Ovary (tissue), 9 donors: ENCODE measurements around the gene ANXA11. TPM values are rescaled to one million over a fixed set of nuclear protein-coding genes. Genes with fewer than 3 reads are reported as not detected.
"Not testable (repeated sequence)": the region's sequence is repeated elsewhere in the genome, so short reads cannot be mapped to it uniquely, and the experiment has no call there.

Experiments
- DNase-seq, 5 donors: peaks; one replicate each; pipeline ENCODE4 v3.0.0-alpha.2; 2019 to 2020
- H3K27ac ChIP-seq, 2 donors: fragments of 200-600 bp; one replicate each; pipeline versions ENCODE4 v1.5.1 to v1.8.0; 2019 to 2022
- H3K27me3 ChIP-seq: fragments of 200-600 bp; one replicate; pipeline ENCODE4 v1.8.0; 2022
- H3K36me3 ChIP-seq: fragments of 200-600 bp; sonication (generic); one replicate; pipeline ENCODE4 v1.5.1; 2019
- H3K4me1 ChIP-seq: one replicate; pipeline ENCODE4 v1.8.1; 2013; ENCODE audit warnings: mild to moderate bottlenecking, moderate library complexity; ENCODE audit not compliant: insufficient read depth
- H3K4me3 ChIP-seq: fragments of 200-600 bp; sonication (generic); one replicate; pipeline ENCODE4 v1.5.1; 2017
- H3K9me3 ChIP-seq, 2 donors: fragments of 200-600 bp in 1 of 2; sonication (generic) in 1 of 2; one replicate each; pipeline versions ENCODE4 v1.5.1 to v1.8.1; 2013 to 2019; ENCODE audit warnings: mild to moderate bottlenecking in 1 of 2, moderate library complexity in 1 of 2
- EP300 ChIP-seq: sonication (generic); formaldehyde crosslinking; IDR thresholded peaks from one replicate; pipeline ENCODE4 v1.6.1; 2017; ENCODE audit warnings: antibody characterized with exemption
- POLR2A ChIP-seq: fragments of 450-650 bp; IDR thresholded peaks from one replicate; pipeline ENCODE4 v1.6.1; 2017; ENCODE audit warnings: antibody characterized with exemption, mild to moderate bottlenecking, moderate library complexity
- WGBS, 3 donors: extraction: QIAGEN DNeasy Blood & Tissue Kit in 1 of 3; methylation state at CpG; one replicate each; pipeline versions ENCODE4 v1.1.5 to v1.1.7; 2013 to 2017; 5-methylcytosine and 5-hydroxymethylcytosine counted together
- intact Hi-C, 4 donors: fragments of 100-400 bp; cut with DNase I; formaldehyde crosslinking; loops; one replicate each; pipeline versions ENCODE4 v1.11.0 to v1.15.1; 2022 to 2023
- polyA plus RNA-seq, 2 donors: library from polyadenylated mRNA; stranded (reverse); fragments of 200-250 nt in 1 of 2; fragments of 350-450 nt in 1 of 2; fragmentation: Illumina TruSeq in 1 of 2; extraction: RNeasy Lipid Tissue Mini Kit (QIAGEN cat#74804) in 1 of 2; gene quantifications; one replicate each; pipeline ENCODE4 v1.2.3, GENCODE V29; 2013 to 2014
- total RNA-seq, 7 donors: library from RNA; depleted of rRNA in 2 of 7; stranded (reverse); fragments of >200 nt in 2 of 7; fragmentation: NEBNext Ultra II Directional in 3 of 7; extraction: Animal tissue kit (Norgen Biotek cat#: 25700) in 3 of 7; gene quantifications; one replicate each; pipeline versions ENCODE4 v1.1.0 to v1.2.4, GENCODE V29; 2016 to 2023
- TF ChIP-seq, protein P1 (sequence below), 3 donors: fragments of 450-650 bp in 2 of 3; fragments of 200-600 bp in 1 of 3; IDR thresholded peaks; one replicate each; pipeline versions ENCODE4 v1.5.1 to v1.8.0; 2016 to 2022; ENCODE audit warnings: antibody characterized with exemption in 3 of 3, mild to moderate bottlenecking in 1 of 3
- donor health status: DM: no; HTN: no; CAD: no; lungs with moderate emphysema.
- donor health status: DM: no; HTN: no; CAD: no.
- donor health status: Bipolar disorder and iron deficiency.
- donor health status: DM: yes; HTN: yes; CAD: no.
- donor health status: DM: no; HTN: no; CAD: no.
- donor health status: DM: yes; HTN: yes; CAD: no.

ANXA11 gene
- total and polyA plus RNA-seq, 9 donors, result 44.2 to 372 (median 137) TPM

DNA sequence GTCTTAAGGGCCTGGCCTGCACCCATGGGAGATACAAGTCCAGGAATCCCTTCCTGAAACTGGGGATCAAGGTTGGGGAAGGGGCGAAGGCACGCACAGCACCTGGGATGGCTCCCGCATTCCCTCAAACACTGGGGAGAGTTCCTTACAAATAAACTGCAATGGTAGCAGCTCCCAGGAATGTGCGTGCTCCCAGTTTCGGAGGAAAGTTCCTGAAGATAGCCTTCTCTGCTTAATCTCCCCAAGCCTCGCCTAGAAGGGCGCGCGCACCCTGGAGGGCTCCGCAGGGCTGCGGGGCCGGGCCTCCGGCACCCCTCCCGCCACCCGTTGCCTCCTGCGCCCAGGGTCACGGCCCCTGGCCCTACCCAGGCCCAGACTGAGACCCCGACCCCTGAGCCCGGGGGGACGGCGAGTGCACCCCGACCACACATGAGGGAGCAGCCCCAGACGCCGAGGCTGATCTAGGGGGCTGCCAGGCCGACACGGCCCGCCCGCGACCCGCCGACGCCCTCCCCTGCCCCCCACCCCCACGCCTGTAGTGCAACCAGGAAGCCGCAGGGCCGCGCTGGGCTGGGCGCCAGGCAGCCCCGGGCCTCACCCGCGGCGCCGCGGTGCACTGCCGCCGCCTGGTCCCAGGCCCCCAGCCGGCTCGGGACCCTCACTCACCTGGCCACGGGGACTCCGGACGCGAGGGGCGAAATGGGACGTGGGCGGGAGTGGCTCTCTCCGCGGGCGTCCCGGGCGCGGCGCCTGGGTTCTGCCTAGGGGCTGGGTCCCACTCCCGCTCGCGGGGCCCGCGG, 460 bp downstream of the ANXA11 start:
- peak in 2 of 5 donors; percentile 60 to 69 for DNase-seq
- WGBS, 3 donors, result 1% methylated on average over 25 to 66 of the region's 66 CpGs
- TF ChIP-seq, protein P1, sequence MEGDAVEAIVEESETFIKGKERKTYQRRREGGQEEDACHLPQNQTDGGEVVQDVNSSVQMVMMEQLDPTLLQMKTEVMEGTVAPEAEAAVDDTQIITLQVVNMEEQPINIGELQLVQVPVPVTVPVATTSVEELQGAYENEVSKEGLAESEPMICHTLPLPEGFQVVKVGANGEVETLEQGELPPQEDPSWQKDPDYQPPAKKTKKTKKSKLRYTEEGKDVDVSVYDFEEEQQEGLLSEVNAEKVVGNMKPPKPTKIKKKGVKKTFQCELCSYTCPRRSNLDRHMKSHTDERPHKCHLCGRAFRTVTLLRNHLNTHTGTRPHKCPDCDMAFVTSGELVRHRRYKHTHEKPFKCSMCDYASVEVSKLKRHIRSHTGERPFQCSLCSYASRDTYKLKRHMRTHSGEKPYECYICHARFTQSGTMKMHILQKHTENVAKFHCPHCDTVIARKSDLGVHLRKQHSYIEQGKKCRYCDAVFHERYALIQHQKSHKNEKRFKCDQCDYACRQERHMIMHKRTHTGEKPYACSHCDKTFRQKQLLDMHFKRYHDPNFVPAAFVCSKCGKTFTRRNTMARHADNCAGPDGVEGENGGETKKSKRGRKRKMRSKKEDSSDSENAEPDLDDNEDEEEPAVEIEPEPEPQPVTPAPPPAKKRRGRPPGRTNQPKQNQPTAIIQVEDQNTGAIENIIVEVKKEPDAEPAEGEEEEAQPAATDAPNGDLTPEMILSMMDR (IDR thresholded peaks at IDR 0.05), result no peak
- TF ChIP-seq POLR2A, result peak; percentile 18

DNA sequence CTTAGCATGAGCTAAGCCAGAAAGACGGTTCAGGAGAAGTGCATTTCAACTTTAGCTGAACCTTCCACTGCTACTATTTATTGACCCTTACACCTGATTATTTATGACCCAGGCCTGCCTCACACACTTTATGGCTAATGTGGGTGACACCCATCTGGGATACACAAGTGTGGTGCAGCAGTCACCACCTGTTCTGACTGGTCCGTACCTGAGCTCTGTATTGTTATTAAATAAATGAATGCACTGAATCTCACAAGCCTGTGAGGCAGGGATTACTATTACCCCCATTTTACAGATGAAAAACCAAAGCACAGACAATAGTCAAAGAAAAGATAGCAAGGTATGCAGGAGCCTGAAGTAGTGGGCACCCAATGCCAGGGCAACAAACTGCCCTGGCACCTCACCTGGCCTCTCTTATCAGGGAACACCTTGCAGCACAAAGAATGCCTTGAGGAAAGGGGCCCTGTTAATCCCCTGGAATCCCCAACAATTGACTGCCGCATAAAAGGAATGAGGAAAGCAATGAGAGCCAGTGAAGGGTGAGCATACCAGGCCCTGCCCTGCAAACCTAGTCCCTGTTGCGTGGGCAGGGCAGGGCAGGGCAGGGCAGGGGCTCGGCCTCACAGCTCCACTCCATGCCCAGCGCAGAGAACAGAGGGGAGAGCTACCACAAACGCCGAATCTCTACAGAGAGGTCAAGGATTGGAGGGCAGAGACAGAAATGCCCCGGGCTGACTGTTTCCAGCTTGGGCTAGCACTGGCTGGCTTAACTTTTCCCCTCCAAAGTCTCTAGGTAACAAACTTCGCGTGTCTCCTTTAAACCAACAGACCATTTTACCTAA, 1.3 kb downstream of the ANXA11 start:
- peak overlapping the region; percentile 86 to 93 for H3K27ac ChIP-seq
- 8 to 10% (median 9%) methylated on average over 11 of the region's 11 CpGs for WGBS, 3 donors
- DNase-seq, result no peak
- peak overlapping the region; percentile 90 for H3K4me3 ChIP-seq
- intact Hi-C loops, result loop anchor here in 2 of 4 donors (5.0 kb wide), 2 partner anchors 47 to 52 kb away; no protein-coding TSS in a partner anchor
- H3K27me3 ChIP-seq, result no peaks in the 10 kb centered on the region
- H3K4me1 ChIP-seq, result peaks cover 26% of the 10 kb centered on the region
- no peak for TF ChIP-seq POLR2A
- TF ChIP-seq, protein P1 (IDR thresholded peaks at IDR 0.05), result no peak
- no peak for TF ChIP-seq EP300
- no peaks in the 10 kb centered on the region for H3K9me3 ChIP-seq
- no peaks in the 10 kb centered on the region for H3K36me3 ChIP-seq

More for the DNA sequence above, 460 bp downstream of the ANXA11 start:
- peak overlapping the region; percentile 90 for H3K4me3 ChIP-seq
- no peaks in the 10 kb centered on the region for H3K27me3 ChIP-seq
- no peaks in the 10 kb centered on the region for H3K9me3 ChIP-seq
- H3K36me3 ChIP-seq, result no peaks in the 10 kb centered on the region
- H3K4me1 ChIP-seq, result peaks cover 24% of the 10 kb centered on the region
- peak overlapping the region; percentile 86 to 93 for H3K27ac ChIP-seq
- intact Hi-C loops, result loop anchor here (5.0 kb wide), 3 partner anchors 48 to 63 kb away; no protein-coding TSS in a partner anchor

DNA sequence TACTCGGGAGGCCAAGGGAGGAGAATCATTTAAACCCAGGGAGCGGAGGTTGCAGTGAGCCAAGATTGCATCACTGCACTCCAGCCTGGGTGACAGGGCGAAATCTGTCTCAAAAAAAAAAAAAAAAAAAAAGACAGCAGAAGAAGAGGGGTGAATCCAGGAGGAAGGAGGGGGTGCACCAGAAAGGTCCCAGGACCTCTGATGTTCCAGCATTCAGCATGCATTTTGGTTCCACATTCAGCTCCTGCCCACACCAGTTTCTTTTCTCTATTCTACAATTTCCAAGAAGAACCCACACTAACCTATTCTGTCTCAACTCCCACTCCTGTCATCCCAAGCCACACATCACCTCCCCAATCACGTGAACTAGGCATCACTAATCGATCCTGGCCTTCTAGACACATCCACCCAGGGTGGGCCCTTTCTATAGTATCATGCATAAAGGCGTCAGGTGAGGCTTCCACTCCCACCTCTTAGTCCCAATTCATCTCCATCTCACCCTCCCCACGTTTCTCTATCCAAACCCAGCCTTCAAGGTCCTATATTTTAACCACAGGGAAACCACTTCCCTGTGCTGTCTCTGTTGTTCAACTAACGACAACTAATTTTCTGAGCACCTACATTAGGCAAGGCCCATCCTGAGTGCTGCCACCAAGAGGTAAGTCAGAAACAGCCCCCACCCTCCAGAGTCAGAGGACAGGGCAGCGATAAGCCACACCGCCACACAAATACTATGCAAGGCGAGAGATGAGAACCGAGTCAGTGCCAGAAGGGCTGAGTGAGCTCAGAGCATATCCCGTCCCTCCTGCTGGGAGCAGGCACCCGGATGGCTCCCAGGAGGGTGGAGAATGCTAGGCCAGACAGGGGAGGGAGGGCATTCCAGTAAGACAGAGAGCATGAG, 2.2 kb downstream of the ANXA11 start:
- H3K4me1 ChIP-seq, result peaks cover 28% of the 10 kb centered on the region
- no peaks in the 10 kb centered on the region for H3K9me3 ChIP-seq
- DNase-seq, result peak; percentile 54 to 71 (median 59)
- intact Hi-C loops, result loop anchor here in 2 of 4 donors (5.0 kb wide), 2 partner anchors 46 to 51 kb away; no protein-coding TSS in a partner anchor
- H3K36me3 ChIP-seq, result no peaks in the 10 kb centered on the region
- peak overlapping the region; percentile 14 for H3K4me3 ChIP-seq
- peak overlapping the region in 1 of 2 donors; percentile 93 for H3K27ac ChIP-seq
- no peak for TF ChIP-seq POLR2A
- TF ChIP-seq, protein P1 (IDR thresholded peaks at IDR 0.05), result no peak
- no peak for TF ChIP-seq EP300
- WGBS, 3 donors, result 41 to 51% (median 48%) methylated on average over 14 of the region's 14 CpGs
- H3K27me3 ChIP-seq, result no peaks in the 10 kb centered on the region

DNA sequence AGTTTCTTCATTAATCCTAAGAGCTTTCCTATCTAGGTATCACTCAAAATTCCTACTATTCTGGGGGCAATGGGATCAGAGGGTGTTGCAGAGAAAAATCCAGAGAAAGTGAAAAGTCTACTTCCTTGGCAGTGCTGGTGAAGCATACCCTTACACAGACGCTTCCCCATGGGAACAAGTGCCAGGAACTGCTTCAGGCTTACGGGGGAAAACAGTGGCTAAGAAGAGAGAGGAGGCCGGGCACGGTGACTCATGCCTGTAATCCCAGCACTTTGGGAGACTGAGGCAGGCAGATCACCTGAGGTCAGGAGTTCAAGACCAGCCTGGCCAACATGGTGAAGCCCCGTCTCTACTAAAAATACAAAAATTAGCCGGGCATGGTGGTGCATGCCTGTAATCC, 2.8 kb downstream of the ANXA11 start:
- H3K9me3 ChIP-seq, H3K4me3 ChIP-seq, DNase-seq, H3K27me3 ChIP-seq, H3K36me3 ChIP-seq: not testable (repeated sequence)
- Histone ChIP-seq H3K4me1 (peaks cover 28% of the 10 kb centered on the region), H3K27ac (peak overlapping the region in 1 of 2 donors; percentile 5)
- 67 to 73% (median 67%) methylated on average over 6 of the region's 6 CpGs for WGBS, 3 donors
- intact Hi-C loops, result loop anchor here in 2 of 4 donors (5.0 kb wide), 2 partner anchors 45 to 50 kb away; no protein-coding TSS in a partner anchor
